ENCODE measurements around the gene FOXO6.

Gene FOXO6

DNA sequence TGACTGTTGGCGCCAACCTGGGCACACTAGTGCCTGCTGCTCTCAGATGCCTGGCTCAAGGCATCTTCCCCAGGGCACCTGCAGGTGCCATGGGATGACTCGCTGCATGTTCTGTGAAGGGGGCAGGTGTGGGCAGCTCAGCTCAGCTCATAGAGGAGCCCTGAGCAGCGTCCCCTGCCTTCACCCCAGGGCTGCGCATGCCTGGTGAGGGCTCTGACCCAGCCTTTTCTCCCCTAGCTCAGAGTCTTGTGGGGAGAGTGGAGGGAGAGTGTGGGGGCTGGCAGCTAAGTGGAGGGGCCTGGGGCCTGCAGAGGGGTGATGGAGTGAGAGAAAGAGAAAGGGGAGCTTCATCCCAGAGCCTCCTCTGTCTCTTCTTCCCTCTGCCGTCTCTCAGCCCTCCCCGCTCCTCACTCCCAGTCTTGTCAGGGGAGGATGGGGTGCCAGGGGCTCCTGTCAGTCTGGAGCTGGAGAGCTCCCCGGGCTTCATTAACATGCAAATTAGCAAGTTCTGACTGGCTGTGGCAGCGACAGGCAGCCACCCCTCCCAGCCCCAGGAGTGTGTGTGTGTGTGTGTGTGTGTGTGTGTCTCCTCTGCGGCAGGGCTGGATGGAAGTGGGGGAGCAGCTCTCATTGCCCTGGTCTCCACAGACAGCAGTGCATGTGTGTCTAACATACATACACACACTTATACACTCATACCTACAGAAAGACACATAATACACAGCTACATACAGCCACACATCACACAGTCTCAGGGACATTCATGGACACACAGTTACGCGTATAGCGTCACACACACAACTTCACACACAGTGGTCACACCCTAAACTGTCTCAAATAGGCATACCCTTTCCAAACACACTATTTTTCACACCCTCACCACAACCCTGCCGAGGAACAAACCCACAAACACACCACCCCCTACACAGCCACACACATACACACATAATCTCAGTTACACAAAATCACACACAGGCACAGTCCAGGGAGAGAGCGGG, 34.0 kb downstream of the FOXO6 start:
- no peak for DNase-seq (ENCODE audit: insufficient read length, low spot score)
- no peak for TF ChIP-seq POLR2AphosphoS5 (IDR thresholded peaks at IDR 0.05; ENCODE audit: low read depth, low read length)
- no peak for TF ChIP-seq POU2F2 (IDR thresholded peaks at IDR 0.05; ENCODE audit: low read depth, low read length)
- TF ChIP-seq TAF1 (IDR thresholded peaks at IDR 0.05; ENCODE audit: low read depth, low read length): no peak
- TF ChIP-seq SPI1 (IDR thresholded peaks at IDR 0.05; ENCODE audit: low read depth, low read length): no peak
- TF ChIP-seq POLR2A (IDR thresholded peaks at IDR 0.05; ENCODE audit: low read depth, low read length): no peak
- no peak for TF ChIP-seq PAX5 (IDR thresholded peaks at IDR 0.05; ENCODE audit: insufficient read depth, low read length, severe bottlenecking)
- no peak for FAIRE-seq

DNA sequence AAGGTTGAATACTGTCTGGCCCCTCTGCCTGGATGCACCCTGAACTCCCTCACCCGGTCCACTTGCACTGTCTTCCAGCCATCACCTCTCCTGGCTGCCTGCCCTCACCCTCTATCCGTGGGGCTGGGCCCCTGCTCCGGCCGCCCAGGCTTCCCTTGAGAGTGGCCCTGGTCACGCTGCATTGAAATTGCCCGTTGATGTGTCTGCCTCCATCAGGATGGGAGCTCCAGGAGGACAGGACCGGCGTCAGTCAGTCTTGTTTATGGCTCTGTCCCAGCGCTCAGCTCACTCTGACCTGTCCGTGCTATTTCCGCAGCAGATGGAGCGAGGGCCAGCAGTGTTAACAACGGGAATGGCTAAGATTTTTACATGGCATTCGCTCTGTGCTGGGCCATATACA, 34.9 kb downstream of the FOXO6 start:
- no peak for DNase-seq (ENCODE audit: insufficient read length, low spot score)
- TF ChIP-seq POU2F2 (IDR thresholded peaks at IDR 0.05; ENCODE audit: low read depth, low read length) (no peak), PAX5 (IDR thresholded peaks at IDR 0.05; ENCODE audit: insufficient read depth, low read length, severe bottlenecking) (no peak), TAF1 (IDR thresholded peaks at IDR 0.05; ENCODE audit: low read depth, low read length) (no peak), POLR2AphosphoS5 (IDR thresholded peaks at IDR 0.05; ENCODE audit: low read depth, low read length) (no peak), SPI1 (IDR thresholded peaks at IDR 0.05; ENCODE audit: low read depth, low read length) (no peak), POLR2A (IDR thresholded peaks at IDR 0.05; ENCODE audit: low read depth, low read length) (no peak)
- no peak for FAIRE-seq

DNA sequence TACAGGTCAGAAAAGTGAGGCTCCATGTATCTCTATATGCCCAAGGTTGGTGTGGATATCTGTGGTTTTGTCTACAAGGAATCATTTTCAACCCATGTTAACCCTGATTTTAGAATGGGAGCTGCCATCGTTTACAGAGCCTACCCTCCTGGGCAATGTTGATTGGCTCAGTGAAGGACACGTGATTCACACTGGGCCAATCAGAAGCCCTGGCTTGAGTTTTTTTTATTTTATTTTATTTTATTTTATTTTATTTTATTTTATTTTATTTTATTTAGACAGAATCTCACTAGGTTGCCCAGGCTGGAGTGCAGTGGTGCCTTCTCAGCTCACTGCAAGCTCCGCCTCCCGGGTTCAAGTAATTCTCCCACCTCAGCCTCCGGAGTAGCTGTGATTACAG, 35.8 kb downstream of the FOXO6 start:
- DNase-seq (ENCODE audit: insufficient read length, low spot score) (no peak), FAIRE-seq (no peak)
- TF ChIP-seq TAF1 (IDR thresholded peaks at IDR 0.05; ENCODE audit: low read depth, low read length) (no peak), POLR2AphosphoS5 (IDR thresholded peaks at IDR 0.05; ENCODE audit: low read depth, low read length) (no peak), POLR2A (IDR thresholded peaks at IDR 0.05; ENCODE audit: low read depth, low read length) (no peak), POU2F2 (IDR thresholded peaks at IDR 0.05; ENCODE audit: low read depth, low read length) (no peak), PAX5 (IDR thresholded peaks at IDR 0.05; ENCODE audit: insufficient read depth, low read length, severe bottlenecking) (no peak), SPI1 (IDR thresholded peaks at IDR 0.05; ENCODE audit: low read depth, low read length) (no peak)

DNA sequence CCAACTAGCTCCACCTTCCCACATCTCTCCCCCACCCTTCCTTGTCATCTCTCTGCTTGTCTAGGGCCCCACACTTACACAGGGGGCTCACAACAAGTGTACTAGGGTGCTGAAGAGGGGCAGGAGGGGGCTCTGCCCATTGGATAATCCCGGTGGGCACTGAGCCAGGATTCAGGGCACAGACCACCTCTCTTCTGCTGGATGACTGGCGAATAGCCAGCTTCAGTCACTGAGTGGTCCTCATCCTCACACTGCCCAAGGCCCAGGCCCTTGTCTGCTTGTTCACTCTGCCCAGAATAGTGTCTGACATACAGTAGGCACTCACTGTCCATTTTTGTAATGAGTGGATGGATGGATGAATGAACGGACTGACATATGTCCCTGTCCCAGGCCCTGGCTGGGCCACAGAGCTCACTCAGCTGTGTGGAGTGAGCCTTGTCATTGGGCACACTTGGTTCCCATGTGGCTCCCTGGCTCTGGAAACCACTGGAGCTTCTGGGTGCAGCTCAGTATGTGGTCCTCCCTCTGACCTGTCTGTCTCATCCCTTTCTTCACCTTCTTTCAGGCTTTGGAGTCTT, 36.6 kb downstream of the FOXO6 start:
- no peak for FAIRE-seq
- no peak for TF ChIP-seq PAX5 (IDR thresholded peaks at IDR 0.05; ENCODE audit: insufficient read depth, low read length, severe bottlenecking)
- TF ChIP-seq SPI1 (IDR thresholded peaks at IDR 0.05; ENCODE audit: low read depth, low read length): no peak
- no peak for TF ChIP-seq POU2F2 (IDR thresholded peaks at IDR 0.05; ENCODE audit: low read depth, low read length)
- TF ChIP-seq TAF1 (IDR thresholded peaks at IDR 0.05; ENCODE audit: low read depth, low read length): no peak
- TF ChIP-seq POLR2AphosphoS5 (IDR thresholded peaks at IDR 0.05; ENCODE audit: low read depth, low read length): no peak
- DNase-seq (ENCODE audit: insufficient read length, low spot score): no peak

DNA sequence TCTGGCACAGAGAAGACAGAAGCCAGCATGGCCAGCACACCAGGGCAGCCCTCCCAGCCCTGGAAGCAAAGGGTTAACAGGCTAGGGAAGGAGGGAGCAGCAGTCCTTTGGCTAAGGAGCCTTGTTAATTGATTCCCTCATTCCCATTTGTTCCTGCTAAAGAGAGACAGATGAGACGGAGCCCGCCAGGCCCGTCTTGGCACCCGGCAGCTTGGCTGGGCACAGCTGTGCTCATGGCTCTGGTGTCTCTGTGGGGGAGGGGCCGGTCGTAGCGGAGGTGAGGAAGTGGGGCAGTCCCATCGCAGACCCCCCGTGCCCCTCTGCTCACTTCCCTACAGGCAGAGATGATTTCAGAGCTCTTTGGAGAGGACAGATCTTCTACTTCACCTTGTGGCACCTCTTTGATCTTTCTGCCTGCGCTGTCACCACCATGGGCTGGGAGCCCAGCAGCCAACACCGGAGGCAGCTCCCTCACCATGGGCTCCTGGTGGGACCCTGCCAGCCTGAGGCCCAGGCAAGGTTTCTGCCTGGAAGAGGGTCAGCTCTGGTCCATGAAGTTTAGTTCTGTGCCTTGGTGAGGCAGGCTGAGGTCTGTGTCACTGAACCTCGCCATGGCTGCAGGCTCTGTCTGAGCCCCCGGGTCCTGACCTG, 38.0 kb downstream of the FOXO6 start:
- TF ChIP-seq POLR2AphosphoS5 (IDR thresholded peaks at IDR 0.05; ENCODE audit: low read depth, low read length): no peak
- no peak for TF ChIP-seq SPI1 (IDR thresholded peaks at IDR 0.05; ENCODE audit: low read depth, low read length)
- no peak for TF ChIP-seq POU2F2 (IDR thresholded peaks at IDR 0.05; ENCODE audit: low read depth, low read length)
- no peak for TF ChIP-seq POLR2A (IDR thresholded peaks at IDR 0.05; ENCODE audit: low read depth, low read length)
- TF ChIP-seq TAF1 (IDR thresholded peaks at IDR 0.05; ENCODE audit: low read depth, low read length): no peak
- no peak for TF ChIP-seq PAX5 (IDR thresholded peaks at IDR 0.05; ENCODE audit: insufficient read depth, low read length, severe bottlenecking)
- no peak for DNase-seq (ENCODE audit: insufficient read length, low spot score)
- FAIRE-seq: no peak

DNA sequence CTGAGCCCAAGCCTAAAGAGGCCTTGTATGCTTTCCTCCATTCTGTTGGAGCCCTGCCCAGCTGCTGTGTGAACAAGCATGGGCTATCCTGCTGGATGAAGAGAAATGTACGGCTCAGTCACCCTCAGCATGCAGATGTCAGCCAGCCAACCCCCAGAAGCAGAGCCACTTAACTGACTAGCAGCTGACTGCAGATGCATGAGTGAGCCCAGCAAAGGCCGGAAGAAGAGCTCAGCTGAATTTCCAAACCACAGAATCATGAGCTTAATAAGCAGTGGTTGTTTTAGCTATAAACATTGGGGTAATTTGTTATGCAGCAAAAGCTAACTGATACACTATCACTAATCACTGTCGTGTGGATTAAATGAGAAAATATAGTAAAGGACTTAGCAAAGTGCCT, 39.0 kb downstream of the FOXO6 start:
- no peak for DNase-seq (ENCODE audit: insufficient read length, low spot score)
- no peak for TF ChIP-seq SPI1 (IDR thresholded peaks at IDR 0.05; ENCODE audit: low read depth, low read length)
- no peak for TF ChIP-seq POU2F2 (IDR thresholded peaks at IDR 0.05; ENCODE audit: low read depth, low read length)
- TF ChIP-seq PAX5 (IDR thresholded peaks at IDR 0.05; ENCODE audit: insufficient read depth, low read length, severe bottlenecking): no peak
- TF ChIP-seq POLR2A (IDR thresholded peaks at IDR 0.05; ENCODE audit: low read depth, low read length): no peak
- no peak for TF ChIP-seq POLR2AphosphoS5 (IDR thresholded peaks at IDR 0.05; ENCODE audit: low read depth, low read length)
- no peak for TF ChIP-seq TAF1 (IDR thresholded peaks at IDR 0.05; ENCODE audit: low read depth, low read length)
- no peak for FAIRE-seq

DNA sequence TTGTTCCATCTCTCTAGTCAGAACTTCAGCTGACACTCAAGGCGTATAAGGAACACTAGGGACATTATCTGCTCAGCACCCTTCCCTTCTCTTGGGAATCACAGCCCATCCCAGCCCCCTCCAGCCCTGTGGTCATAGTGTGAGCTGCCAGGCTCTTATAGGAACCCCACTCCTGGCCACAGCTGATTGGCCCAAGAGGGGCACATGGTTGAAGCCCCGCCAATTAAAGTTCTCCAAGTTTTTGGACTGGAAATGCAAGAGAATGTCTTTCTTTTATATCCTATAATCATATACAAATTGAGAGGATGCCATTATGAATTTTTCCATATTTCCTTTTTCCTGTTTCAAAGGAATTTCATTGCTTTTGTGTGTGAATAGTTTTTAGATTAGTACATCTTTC, 40.7 kb downstream of the FOXO6 start:
- TF ChIP-seq POU2F2 (IDR thresholded peaks at IDR 0.05; ENCODE audit: low read depth, low read length) (no peak), PAX5 (IDR thresholded peaks at IDR 0.05; ENCODE audit: insufficient read depth, low read length, severe bottlenecking) (no peak), POLR2A (IDR thresholded peaks at IDR 0.05; ENCODE audit: low read depth, low read length) (no peak)
- FAIRE-seq: no peak

DNA sequence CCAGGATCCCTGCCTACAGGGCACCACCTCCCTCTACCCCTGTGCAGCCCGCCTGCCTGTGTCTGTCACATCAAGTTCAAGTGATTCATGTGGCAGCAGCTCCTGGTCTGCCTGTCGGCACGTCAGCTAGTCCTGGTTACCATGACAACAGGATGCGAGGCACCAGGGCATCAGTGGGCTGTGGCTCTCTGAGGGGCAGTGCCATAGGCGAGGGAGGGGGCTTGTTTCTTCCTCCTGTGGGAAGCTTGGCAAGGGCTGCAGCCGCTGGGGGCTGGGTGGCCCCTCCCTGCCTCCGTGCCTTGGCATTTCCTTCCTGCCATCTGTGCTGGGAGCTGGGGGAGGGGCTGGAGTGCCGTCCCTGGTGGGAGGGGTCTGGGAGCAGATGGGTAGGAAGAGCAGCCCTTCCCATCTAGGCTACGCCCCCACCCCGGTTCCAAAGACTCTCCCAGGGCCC, 43.1 kb downstream of the FOXO6 start:
- TF ChIP-seq POLR2AphosphoS5 (IDR thresholded peaks at IDR 0.05; ENCODE audit: low read depth, low read length) (no peak), POU2F2 (IDR thresholded peaks at IDR 0.05; ENCODE audit: low read depth, low read length) (no peak), PAX5 (IDR thresholded peaks at IDR 0.05; ENCODE audit: insufficient read depth, low read length, severe bottlenecking) (no peak), SPI1 (IDR thresholded peaks at IDR 0.05; ENCODE audit: low read depth, low read length) (no peak), POLR2A (IDR thresholded peaks at IDR 0.05; ENCODE audit: low read depth, low read length) (no peak), TAF1 (IDR thresholded peaks at IDR 0.05; ENCODE audit: low read depth, low read length) (no peak)
- DNase-seq (ENCODE audit: insufficient read length, low spot score): no peak

More for the DNA sequence above, 40.7 kb downstream of the FOXO6 start:
- no peak for DNase-seq (ENCODE audit: insufficient read length, low spot score)

More for the DNA sequence above, 43.1 kb downstream of the FOXO6 start:
- no peak for FAIRE-seq

Measured in GM12891 (cell line).